Keratinocyte (primary cell): ENCODE measurements around the gene SRXN1. TPM values are rescaled to one million over a fixed set of nuclear protein-coding genes. Genes with fewer than 3 reads are reported as not detected.
A peak's percentile ranks its signal among the peaks of the same experiment; 100 is the strongest.

Source experiments
- DNase-seq: peaks from one replicate; pipeline ENCODE4 v3.0.0-alpha.2; 2011; ENCODE audit warnings: low read depth, missing footprints, low spot score
- FAIRE-seq: peaks from 2 replicates; lab custom pipeline; 2011; peaks lifted over from hg19 to GRCh38; lab: Jason Lieb, UNC
- H2AFZ ChIP-seq: 2 replicates; pipeline ENCODE4 v1.6.0; 2012; ENCODE audit warnings: low read length, control low read depth, inconsistent platforms; ENCODE audit not compliant: control insufficient read depth
- H3K27ac ChIP-seq: 2 replicates; pipeline ENCODE4 v1.5.1; 2011; ENCODE audit warnings: low read length; ENCODE audit not compliant: control insufficient read depth, insufficient read depth
- H3K27me3 ChIP-seq: 3 replicates; pipeline ENCODE4 v1.6.0; 2011; ENCODE audit warnings: low read length; ENCODE audit not compliant: control insufficient read depth, insufficient read depth; ENCODE audit errors: extremely low read depth
- H3K36me3 ChIP-seq, 2 experiments: 2 replicates in 1 of 2; 3 replicates in 1 of 2; pipeline ENCODE4 v1.5.1; 2011; ENCODE audit warnings: low read length in 2 of 2, mild to moderate bottlenecking in 1 of 2; ENCODE audit not compliant: control insufficient read depth in 2 of 2, insufficient read depth in 2 of 2; ENCODE audit errors: extremely low read depth in 1 of 2
- H3K4me1 ChIP-seq: 3 replicates; pipeline ENCODE4 v1.5.1; 2011; ENCODE audit warnings: low read length; ENCODE audit not compliant: control insufficient read depth, insufficient read depth; ENCODE audit errors: extremely low read depth
- H3K4me2 ChIP-seq: 3 replicates; pipeline ENCODE4 v1.6.0; 2011; ENCODE audit warnings: low read depth, low read length; ENCODE audit not compliant: control insufficient read depth, insufficient read depth; ENCODE audit errors: extremely low read depth
- H3K4me3 ChIP-seq, 3 experiments: fragments of 200-600 bp in 1 of 3; sonication (generic) in 1 of 3; 2 replicates in 2 of 3; 3 replicates in 1 of 3; pipeline ENCODE4 v1.5.1; 2011 to 2016; ENCODE audit warnings: low read length in 3 of 3, mild to moderate bottlenecking in 3 of 3, control low read depth in 2 of 3, inconsistent platforms in 1 of 3, low read depth in 1 of 3, mixed read lengths in 1 of 3, mixed run types in 1 of 3, moderate library complexity in 1 of 3; ENCODE audit not compliant: control insufficient read depth in 2 of 3, insufficient read depth in 2 of 3; ENCODE audit errors: extremely low read depth in 1 of 3
- H3K79me2 ChIP-seq: 2 replicates; pipeline ENCODE4 v1.6.0; 2012; ENCODE audit warnings: low read length; ENCODE audit not compliant: control insufficient read depth, insufficient read depth
- H3K9ac ChIP-seq: 3 replicates; pipeline ENCODE4 v1.6.0; 2011; ENCODE audit warnings: low read length; ENCODE audit not compliant: control insufficient read depth, insufficient read depth; ENCODE audit errors: extremely low read depth
- H3K9me1 ChIP-seq: 3 replicates; pipeline ENCODE4 v1.6.0; 2011; ENCODE audit warnings: low read length; ENCODE audit not compliant: control insufficient read depth, insufficient read depth; ENCODE audit errors: extremely low read depth
- H3K9me3 ChIP-seq: 2 replicates; pipeline ENCODE4 v1.5.1; 2012; ENCODE audit warnings: low read depth, low read length; ENCODE audit not compliant: control insufficient read depth
- H4K20me1 ChIP-seq: 3 replicates; pipeline ENCODE4 v1.6.0; 2011; ENCODE audit warnings: low read length; ENCODE audit not compliant: control insufficient read depth, insufficient read depth; ENCODE audit errors: extremely low read depth
- EZH2 ChIP-seq: IDR thresholded peaks from one replicate; pipeline ENCODE4 v1.6.1; 2012; ENCODE audit warnings: inconsistent platforms, mild to moderate bottlenecking, low read length, moderate library complexity
- dilution Hi-C: fragments of 300-500 bp; cut with MboI; formaldehyde crosslinking; loops from one replicate; pipeline ENCODE4 v1.7.0; 2020; ENCODE audit warnings: low sequenced_read_pairs; ENCODE audit not compliant: extremely low pct_ligation_motif_present
- polyA plus RNA-seq, 5 experiments: library from polyadenylated mRNA; depleted of rRNA in 3 of 5; stranded (reverse) in 3 of 5; stranded (forward) in 1 of 5; unstranded in 1 of 5; fragments of >200 nt; gene quantifications; 1 replicate in 1 of 5; 2 replicates in 3 of 5; 3 replicates in 1 of 5; pipeline versions ENCODE4 v1.2.1 to v1.2.3, GENCODE V29; 2011 to 2012; ENCODE audit warnings: missing spikeins in 2 of 5, low read depth in 1 of 5, low replicate concordance in 1 of 5
- TF ChIP-seq, protein P1 (sequence below), 3 experiments: IDR thresholded peaks in 1 of 3; conservative IDR thresholded peaks in 1 of 3; optimal IDR thresholded peaks in 1 of 3; 2 replicates in 2 of 3; 3 replicates in 1 of 3; pipeline versions ENCODE3 to v1.5.1; 2011; ENCODE audit warnings: low read length in 3 of 3, mild to moderate bottlenecking in 3 of 3, moderate library complexity in 2 of 3, control low read depth in 1 of 3, inconsistent platforms in 1 of 3; ENCODE audit not compliant: insufficient read depth in 2 of 3; ENCODE audit errors: extremely low read depth in 1 of 3

SRXN1 gene
- polyA plus RNA-seq, 1 donor (not counting 4 experiments of a cell fraction or from before 2014, with no cell fraction given), result 51.7 TPM

DNA sequence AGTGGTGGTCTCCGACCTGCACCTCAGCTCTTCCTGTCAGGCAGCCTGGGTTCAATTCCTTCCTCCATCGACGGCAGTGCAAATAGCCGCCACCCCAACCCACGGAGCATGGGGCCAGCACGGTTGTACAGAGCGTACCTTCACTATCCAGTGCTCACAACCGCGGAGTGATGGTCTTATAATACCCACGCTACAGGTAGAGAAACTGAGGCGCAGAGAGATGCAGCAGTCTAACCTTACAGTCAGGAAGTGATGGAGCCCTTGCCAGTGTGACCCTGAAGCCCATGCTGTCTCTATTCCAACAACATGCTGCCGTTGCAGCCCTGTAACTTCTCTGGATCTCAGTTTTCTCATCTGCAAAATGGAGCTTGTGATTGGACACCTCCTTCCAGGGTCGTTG lies 11.6 kb upstream of the SRXN1 start:
- H3K9me1 ChIP-seq, result no peaks in the 10 kb centered on the region
- H3K4me1 ChIP-seq, result peaks cover 21% of the 10 kb centered on the region
- peaks cover 2% of the 10 kb centered on the region for H4K20me1 ChIP-seq
- no peaks in the 10 kb centered on the region for H3K36me3 ChIP-seq
- H3K4me3 ChIP-seq, result no peak overlapping the region
- no peaks in the 10 kb centered on the region for H3K79me2 ChIP-seq
- H3K27me3 ChIP-seq, result peaks cover 52% of the 10 kb centered on the region
- no peak overlapping the region for H3K27ac ChIP-seq
- peak; percentile 79 for TF ChIP-seq EZH2
- TF ChIP-seq, protein P1, sequence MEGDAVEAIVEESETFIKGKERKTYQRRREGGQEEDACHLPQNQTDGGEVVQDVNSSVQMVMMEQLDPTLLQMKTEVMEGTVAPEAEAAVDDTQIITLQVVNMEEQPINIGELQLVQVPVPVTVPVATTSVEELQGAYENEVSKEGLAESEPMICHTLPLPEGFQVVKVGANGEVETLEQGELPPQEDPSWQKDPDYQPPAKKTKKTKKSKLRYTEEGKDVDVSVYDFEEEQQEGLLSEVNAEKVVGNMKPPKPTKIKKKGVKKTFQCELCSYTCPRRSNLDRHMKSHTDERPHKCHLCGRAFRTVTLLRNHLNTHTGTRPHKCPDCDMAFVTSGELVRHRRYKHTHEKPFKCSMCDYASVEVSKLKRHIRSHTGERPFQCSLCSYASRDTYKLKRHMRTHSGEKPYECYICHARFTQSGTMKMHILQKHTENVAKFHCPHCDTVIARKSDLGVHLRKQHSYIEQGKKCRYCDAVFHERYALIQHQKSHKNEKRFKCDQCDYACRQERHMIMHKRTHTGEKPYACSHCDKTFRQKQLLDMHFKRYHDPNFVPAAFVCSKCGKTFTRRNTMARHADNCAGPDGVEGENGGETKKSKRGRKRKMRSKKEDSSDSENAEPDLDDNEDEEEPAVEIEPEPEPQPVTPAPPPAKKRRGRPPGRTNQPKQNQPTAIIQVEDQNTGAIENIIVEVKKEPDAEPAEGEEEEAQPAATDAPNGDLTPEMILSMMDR (optimal IDR thresholded peaks at IDR 0.05 in 1 of 3, IDR thresholded peaks at IDR 0.05 in 1 of 3, conservative IDR thresholded peaks at IDR 0.05 in 1 of 3; ENCODE audit: extremely low read depth in 1 of 3, insufficient read depth in 2 of 3, low read length in 3 of 3), result no peak
- H3K4me2 ChIP-seq, result no peak overlapping the region
- dilution Hi-C loops, result no loop called here
- FAIRE-seq (no peak), DNase-seq (no peak)
- H2AFZ ChIP-seq, result no peak overlapping the region
- no peak overlapping the region for H3K9ac ChIP-seq
- H3K9me3 ChIP-seq, result no peaks in the 10 kb centered on the region

DNA sequence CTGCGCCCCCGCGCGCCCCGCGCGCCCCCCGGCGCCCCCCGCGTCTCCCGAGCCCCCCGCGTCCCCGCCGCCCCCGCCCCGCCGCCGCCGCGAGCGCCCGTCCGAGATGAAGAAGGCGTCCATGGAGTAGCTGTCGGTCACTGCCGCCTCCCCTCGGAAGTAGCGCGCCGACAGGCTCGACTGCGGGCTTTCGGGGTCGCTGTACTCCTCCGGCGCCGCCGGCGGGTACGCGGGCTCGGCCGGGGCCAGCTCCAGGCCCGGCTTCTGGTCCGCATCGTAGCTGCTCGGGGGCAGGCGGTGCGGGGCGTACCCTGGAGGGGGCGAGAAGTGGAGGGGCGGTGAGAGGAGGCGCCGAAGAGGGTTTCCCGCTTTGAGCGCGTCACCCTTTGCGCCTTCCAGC lies 11.2 kb upstream of the SRXN1 start:
- H3K27me3 ChIP-seq, result peaks cover 48% of the 10 kb centered on the region
- dilution Hi-C loops, result no loop called here
- no peak overlapping the region for H3K4me2 ChIP-seq
- H3K79me2 ChIP-seq, result no peaks in the 10 kb centered on the region
- no peaks in the 10 kb centered on the region for H3K36me3 ChIP-seq
- H3K9me1 ChIP-seq, result no peaks in the 10 kb centered on the region
- peaks cover 2% of the 10 kb centered on the region for H4K20me1 ChIP-seq
- no peak overlapping the region for H3K4me3 ChIP-seq
- no peak overlapping the region for H3K27ac ChIP-seq
- DNase-seq, result no peak
- H2AFZ ChIP-seq, result no peak overlapping the region
- no peak for FAIRE-seq
- H3K4me1 ChIP-seq, result peaks cover 21% of the 10 kb centered on the region
- no peak overlapping the region for H3K9ac ChIP-seq
- no peak for TF ChIP-seq EZH2
- TF ChIP-seq, protein P1 (optimal IDR thresholded peaks at IDR 0.05 in 1 of 3, IDR thresholded peaks at IDR 0.05 in 1 of 3, conservative IDR thresholded peaks at IDR 0.05 in 1 of 3; ENCODE audit: extremely low read depth in 1 of 3, insufficient read depth in 2 of 3, low read length in 3 of 3), result no peak
- no peaks in the 10 kb centered on the region for H3K9me3 ChIP-seq
